Cerebellar nuclear complex (tissue), 1 donor: Measurements from ENCODE around the gene NPAS1.

ENCODE experiments used
- DNase-seq, 2 experiments: peaks; one replicate each; lab custom pipeline; 2025; lab: John Stamatoyannopoulos, UW

Gene NPAS1, protein sequence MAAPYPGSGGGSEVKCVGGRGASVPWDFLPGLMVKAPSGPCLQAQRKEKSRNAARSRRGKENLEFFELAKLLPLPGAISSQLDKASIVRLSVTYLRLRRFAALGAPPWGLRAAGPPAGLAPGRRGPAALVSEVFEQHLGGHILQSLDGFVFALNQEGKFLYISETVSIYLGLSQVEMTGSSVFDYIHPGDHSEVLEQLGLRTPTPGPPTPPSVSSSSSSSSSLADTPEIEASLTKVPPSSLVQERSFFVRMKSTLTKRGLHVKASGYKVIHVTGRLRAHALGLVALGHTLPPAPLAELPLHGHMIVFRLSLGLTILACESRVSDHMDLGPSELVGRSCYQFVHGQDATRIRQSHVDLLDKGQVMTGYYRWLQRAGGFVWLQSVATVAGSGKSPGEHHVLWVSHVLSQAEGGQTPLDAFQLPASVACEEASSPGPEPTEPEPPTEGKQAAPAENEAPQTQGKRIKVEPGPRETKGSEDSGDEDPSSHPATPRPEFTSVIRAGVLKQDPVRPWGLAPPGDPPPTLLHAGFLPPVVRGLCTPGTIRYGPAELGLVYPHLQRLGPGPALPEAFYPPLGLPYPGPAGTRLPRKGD

DNA sequence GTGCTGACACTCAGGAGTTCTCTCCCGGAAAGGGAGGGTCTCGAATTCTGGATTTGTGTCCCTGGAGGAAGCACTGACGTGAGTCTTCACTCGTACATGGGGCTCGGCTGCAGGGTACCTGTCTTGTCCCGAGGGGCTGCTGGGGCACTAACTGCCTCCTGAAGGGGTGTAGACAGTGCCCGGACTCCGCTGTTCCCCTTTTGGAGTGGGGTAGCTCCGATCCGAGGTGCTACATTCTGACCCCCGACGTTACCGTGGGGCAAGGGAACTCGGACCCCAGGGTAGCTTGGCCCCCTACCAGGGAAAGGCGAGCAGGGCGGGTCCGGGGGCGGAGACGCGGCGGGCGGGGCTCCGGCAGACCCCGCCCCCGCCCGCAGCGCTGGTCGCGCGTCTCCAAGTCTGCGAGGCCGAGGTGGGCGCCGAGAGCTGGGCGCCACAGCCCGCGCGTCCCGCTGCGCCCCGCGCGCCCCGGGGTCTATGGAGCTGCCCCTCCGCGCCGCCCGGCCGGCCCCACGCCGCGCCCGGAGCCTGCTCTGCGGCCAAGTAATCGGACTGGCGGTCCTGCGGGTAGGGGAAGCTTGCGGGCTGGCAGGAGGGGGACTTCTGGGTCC, at the start of gene NPAS1:
NPAS1 (plus strand) TSS at position 407 of the 611 bp plus-strand sequence. CDS start 1,211 bp downstream, outside the sequence.
- DNase-seq, result no peak

DNA sequence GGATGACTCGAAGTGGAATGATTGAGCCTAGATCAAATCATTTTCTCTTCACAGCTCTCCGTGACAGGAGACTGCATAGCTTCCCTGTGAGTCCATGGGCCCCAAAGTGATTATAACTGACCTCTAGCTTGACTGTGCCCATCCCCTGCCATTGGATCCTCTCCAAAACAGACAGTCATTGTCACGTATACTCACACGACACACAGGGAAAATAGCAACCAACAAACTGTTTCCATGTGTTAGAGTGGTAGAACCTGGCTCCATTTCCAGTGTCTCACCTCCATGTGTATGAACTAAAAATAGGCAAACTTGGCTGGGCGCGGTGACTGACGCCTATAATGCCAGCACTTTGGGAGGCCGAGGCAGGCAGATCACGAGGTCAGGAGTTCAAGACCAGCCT, 48.8 kb upstream of the NPAS1 start:
- no peak for DNase-seq

DNA sequence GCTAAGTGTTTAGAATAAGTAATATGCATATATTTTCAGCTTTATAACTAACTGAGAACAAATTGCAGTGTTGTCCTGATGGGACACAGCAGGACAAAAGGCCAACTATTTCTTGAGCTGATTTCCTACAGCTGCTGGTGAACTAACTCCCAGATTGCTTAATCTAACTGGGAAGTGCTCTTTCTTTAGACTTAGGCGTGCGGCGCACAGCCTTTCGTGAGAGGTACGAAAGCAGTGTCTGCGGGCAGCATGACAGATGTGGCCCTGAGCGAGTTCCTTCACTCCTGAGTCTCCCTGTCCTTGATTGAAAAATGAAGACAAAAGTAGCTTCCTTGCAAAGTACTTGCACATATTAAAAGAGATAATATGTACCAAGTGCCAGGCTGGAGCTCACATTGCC, 47.3 kb upstream of the NPAS1 start:
- DNase-seq, result no peak

DNA sequence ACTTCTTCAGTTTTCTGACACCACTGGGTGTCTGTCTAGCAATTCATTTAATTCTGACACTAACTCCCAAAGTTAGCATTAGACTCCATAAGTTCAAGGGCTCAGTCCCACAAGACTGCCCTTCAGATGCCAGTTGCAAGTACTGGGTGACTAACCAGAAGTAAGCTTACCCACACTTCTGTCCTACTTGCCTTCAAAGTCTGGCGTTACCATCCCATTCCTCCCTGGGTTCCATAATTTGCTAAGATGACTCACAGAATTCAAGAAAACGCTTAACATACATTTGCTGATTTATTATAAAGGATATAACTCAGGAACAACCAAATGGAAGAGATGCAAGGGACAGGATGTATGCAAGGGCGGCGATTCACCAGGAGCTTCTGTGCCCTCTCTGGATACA, 45.5 kb upstream of the NPAS1 start:
- DNase-seq, result no peak

DNA sequence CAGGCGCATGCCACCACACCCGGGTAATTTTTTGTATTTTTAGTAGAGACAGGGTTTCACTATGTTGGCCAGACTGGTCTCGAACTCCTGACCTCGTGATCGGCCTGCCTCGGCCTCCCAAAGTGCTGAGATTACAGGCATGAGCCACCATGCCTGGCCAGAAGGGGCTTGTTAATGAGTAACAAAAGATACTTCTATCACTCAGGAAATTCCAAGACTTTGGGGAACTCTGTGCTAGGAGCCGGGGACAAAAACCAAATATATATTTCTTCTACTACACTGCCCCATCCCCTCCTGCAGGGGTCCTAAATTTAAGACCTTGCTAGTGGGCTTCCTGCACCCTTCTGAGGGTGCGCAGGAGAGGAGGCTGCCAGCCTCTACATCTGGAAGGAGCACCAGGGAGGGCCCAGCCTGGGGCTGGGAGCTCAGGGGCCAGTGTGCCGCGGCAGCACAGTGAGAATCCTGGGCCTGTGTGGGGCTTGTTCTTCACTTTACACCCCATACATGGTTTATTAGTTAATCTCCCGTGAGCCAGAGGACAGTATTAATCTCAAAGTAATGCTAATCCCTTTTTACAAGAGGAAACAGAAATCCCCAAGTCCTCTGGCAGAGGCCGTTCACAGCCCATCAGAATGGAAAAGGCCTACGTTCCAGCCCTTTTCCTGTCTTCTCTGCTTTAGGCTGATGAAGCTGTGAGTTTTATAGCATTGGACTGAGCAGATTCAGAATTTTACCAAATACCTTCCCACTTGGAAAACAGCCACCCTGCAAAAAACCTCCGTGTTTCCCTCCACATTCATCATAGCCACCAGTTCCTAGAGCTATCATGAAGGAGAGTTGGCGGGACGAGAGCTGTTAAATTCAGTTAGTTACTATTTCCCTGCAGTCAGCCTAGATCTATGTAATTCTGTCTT, 44.4 kb upstream of the NPAS1 start:
- no peak for DNase-seq

DNA sequence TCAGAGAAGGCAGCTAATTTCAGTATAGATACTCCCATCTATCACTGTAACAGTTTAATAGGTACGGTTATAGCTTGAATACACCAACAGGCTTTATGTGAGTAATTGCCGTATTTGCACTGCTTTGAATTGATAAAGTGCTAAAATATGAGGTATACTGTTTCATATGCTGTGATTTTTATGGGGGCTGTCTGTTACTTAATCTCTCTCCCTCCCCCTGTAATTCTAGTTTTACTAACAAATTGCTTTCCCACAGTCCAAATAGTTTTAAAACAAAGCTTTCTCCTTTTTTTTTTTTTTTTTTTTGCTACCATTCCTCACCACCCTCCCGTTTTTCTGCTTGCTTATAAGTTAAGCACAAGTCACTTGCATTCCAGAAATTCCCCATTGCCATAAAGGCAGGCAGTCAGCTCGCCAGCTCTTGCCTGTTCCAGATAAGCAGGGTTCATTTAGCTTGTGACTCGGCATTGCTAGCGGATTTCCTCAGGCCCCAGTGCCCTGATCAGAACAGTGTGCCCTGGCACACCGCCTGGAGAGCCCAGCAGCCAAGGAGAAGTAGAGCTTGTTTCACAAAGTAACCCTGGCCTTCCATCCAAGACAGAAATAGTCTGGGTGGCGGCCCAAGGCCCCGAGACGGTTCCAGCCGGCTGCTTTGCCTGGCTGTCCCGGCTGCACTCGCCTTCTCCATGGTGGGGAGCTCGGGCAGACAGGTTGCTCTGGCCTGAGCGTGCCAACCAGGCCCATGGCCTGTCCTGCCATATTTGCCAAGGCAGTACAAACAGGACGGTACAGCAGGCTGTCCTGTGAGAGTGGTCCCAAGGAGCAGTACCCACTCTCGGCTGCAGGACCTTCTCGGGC, 43.5 kb upstream of the NPAS1 start:
- peak; percentile 56 to 67 for DNase-seq

DNA sequence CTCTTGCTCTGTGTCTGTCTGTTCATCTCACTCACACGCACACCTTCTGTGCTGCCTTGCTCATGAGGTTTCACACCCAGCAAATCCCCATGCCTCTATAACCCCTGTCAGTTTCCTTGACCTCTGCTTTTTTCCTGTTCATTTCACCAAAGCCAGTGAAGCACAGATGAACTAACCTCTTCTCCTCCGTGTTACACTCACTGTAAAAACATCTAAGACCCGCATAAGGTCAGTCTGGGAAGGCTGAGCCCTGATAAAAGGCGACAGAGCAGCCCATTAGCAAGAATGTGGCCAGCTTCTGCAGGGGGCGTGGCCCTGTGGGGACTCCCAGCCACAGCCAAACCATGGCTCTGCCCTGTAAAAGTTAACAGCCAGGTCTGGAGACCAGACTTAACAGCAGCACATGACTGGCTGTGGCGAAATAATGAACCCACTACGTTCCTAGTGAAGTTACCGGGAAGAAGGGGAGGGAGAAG, 42.8 kb upstream of the NPAS1 start:
- no peak for DNase-seq

DNA sequence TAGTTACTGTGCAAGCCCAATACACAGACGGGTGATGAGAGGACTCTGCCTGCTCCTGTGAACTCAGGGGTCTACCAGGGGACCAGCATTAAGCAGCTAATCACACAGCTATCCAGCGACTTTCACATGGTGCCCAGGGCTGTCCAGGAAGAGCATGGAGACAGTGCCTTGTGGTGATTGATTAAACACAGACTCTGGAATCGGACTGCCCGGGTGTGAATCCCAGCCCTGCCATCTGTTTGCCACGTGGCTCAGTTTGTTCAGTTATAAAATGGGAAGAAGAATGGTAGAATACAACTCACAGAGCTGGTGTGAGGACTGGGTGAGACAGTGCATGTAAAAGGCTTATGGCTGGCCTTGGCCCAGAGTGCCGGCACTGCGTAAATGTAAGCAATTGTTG, 42.1 kb upstream of the NPAS1 start:
- no peak for DNase-seq

DNA sequence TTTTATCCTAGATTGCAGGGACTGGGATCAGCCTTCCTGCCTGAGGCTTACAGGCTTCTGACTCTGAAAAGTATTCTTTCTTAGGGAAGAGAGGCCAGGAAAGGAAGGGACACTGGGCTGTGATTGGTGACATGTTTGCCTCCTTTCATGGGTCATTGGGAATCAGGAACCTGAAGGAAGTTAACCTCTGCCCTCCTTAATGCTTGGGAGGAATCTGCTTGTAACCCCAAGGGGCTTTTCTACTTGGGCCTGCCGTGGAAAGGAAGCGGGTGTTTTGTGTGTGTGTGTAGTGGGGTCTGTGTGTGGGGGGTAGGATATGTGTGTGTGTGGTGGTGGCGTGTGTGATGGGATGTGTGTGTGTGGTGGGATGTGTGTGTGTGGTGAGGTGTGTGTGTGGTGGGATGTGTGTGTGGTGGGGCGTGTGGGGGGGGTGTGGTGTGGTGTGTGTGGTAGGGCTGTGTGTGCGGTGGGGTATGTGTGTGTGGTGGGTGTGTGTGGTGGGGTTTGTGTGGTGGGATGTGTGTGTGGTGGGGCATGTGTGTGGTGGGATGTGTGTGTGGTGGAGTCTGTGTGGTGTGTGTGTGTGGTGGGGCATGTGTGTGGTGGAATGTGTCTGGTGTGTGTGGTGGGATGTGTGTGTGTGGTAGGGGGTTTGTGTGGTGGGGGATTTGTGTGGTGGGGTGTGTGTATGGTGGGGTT, 41.3 kb upstream of the NPAS1 start:
- DNase-seq, result no peak

DNA sequence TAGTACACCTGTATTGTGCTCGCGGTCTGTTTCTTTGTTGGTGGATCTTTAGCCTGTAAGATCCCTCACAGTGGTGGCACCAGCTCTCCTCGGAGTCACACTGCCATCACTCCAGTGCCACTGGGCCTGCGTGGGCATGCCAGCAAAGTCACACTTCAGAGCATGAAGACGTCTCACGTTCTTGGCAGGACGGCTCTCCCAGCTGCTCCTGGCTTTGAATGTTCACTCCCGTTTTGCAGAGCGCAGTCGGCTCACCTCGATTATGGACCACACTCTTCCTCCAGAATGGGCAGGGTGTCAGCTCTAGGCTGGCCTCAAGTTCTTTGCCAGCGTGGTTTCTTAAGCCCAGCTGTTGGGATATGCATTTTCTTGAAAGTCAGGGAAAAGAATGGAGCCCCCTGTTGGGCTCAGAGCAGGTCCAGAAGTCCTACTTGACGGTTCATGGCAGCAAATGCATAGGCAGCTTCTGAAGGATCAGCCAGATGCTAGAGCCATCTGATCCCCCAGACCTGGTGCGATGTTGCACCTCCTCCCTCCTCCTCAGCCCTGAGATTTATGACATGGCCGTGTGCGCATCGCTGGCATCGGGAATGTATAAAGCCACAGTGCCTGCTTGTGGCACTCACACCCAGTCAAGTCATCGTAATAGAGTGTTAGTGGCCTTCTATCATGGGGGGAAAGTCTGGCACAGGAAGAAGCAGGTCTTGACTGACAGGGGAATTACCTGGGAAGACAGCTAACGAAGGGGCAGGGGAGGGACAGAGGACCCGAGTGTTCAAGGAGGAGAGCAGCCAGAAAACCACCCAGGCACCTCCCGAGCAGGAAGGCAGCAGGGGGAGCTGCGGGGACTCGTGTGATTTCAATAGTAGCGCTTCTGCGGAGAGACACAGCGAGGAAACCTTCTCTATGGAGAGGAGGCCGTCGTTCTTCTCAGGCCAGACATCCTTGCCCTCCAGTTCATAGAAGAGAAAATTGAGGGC, 40.2 kb upstream of the NPAS1 start:
- DNase-seq, result no peak

DNA sequence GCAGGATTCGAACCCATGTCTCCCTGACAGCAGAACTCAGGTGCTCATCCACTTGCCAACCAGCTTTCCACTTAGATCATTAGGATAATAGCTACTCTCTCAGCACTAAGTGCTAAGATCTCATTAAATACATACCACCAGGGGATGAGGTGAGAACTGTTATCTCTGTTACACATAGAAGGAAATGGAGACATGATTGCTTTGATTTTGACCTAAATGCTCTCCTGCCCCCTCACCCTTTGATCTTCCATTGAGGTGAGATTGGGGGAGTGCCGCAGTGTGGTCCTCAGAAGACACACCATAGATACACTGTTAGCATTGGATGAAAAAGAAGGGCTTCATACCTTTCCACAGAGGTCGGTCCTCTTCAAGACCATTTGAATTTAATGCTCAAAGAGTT, 38.9 kb upstream of the NPAS1 start:
- no peak for DNase-seq

DNA sequence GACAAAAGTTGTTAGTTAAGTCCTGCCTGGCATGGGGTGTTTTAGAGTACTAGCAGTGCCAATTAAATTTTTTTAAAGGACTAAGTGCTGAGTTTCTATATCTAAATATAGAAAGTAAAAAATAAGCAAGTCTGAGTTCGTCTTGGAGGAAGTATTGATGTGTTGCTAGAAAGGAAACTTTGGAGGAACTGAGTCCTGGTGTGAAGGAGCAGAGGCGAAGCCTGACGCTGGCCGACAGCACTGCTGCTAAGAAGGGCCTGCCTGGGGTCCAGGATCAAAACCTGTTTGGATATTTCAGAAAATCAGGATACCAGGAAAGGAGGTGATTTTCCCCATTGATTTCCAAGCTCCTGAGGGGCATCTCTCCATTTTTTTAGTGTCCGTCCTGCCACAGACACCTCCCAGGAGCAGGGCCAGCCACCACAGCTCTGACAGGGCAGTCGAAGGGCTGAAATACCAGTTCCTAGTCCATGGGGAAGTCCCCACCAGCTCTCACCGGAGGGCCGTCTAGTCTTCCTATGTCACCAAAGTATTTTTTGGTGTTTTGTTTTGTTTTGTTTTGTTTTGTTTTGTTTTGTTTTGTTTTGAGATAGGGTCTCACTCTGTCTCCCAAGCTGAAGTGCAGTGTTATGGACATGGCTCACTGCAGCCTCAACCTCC, 38.2 kb upstream of the NPAS1 start:
- no peak for DNase-seq

DNA sequence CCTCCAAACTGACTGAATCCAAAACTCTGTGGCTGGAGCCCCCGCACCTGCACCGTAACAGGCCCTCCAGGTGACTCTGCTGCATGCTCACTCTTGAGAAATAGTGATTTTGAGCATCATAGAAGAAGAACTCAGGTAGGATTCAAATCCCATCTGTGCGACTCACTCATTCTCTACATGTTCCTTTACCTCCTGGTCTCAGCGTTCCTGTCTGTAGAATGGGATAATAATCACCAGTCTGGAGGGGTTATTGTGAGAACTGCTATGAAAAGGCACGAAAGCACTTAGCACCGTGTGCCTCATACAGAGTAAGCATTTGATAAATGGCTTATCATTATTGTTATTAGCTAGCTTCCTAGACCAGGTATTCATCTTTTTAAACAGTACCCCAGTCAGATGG, 36.5 kb upstream of the NPAS1 start:
- no peak for DNase-seq

DNA sequence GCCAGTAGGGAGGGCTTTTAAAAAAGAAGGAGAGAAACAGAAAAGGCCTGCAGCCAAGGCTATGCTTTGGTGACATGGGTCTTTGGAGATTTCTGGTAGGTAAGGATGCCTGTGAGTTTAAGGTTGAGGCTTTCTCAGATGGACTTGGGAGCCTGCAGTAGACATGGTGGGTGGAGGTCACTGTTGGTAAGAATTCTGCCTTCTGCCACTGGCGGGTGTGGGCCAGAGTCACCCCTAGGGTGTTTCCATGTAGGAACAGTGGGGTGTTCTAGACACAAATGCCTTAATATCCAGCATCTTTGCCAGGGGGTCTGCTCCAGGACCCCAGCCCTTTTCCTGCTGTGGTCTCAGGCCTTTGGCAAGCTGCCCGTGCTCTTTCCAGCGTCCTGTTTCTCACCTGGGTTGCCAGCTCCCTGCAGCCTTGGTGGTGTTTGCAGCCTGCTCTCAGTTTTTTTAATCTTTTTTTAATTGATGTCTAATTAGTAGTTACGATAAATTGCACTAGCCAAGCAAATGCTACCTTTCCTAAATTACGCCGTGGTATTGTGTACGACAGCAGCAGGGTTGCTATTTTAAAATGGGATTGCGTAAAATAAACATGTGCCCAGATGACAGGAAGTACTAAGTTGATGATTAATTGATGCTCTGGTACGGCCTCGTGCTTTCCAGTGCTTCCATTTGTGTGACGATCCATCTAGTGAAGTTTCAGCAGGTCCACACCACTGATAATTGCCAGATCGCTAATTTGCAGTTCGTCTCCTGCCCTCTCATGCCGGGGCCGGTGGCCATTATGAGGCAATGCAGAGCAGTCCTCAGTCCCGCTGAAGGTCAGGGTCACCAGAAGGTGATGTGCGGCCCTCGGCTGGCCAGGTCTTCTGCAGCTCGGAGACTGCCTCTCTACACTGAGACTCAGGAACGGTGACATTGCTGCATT, 35.3 kb upstream of the NPAS1 start:
- no peak for DNase-seq

DNA sequence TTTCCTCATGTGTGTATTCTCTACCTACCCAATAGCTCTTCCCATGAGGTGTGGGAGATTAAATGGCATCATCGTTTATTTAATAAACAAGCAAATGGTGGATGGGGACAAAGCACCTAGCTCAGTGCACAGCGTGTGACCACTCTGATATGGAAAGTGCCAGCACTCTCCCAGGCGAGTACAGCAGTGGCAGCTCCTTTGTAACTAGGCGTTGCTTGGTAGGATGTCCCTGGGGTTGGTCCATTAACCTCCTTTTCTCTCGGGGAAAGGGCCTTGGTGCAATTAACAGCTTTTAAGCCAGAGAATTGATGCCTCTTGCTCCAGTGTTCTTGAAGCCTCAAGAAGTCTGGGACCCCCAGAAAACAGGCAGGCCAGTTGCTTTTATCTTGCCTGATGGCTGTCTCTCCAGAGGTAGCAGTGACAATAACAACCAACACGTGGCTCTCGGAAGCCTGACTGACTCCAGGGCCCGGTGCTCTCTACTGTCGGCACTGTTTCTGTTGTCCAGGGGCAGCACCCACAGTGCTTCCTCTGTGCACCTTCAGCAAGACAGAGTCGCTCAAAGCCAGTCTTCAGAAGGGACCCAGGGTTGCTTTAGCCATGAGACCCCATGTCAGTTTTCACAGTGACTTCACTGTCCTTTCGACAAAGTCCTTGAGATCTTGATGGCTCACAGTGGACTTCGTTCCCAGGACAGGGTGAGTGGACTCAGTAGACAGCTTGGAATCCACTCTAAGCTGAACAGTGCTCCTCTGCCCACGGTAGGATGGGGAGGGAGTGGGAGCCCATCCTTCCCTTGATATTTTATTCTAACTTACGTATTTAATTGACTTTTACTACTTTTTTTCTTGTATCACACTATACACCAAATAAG, 33.9 kb upstream of the NPAS1 start:
- DNase-seq, result no peak

DNA sequence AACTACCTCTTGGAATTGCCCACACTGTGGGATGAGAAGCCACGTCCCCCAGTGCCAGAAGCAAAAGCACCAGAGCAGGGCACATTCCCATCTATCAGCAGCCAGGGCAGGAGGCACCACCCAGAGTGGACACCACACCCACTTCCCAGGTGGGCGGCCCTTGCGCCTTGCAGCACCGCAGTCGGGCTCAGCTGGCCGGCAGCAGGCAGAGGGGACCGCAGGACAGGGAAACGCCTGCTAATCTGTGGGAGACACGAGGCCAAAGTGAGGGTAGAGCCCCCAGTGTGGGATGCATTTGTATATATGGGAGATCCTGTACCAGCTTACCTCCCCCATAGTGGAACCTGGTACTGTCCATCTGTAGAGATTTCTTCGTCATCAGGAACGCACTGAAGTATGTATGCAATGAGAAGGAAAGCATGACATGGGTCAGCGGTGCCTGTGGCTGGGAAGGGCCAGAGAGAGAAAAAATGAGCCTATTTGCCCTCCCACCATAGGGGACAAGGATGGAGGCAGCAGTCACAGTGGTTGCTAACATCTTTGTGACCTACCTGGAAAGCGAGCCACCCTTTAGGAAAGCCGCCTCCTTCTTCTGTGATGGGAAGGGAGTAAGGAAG, 30.9 kb upstream of the NPAS1 start:
- no peak for DNase-seq
